ENCODE measurements around the gene TENM3. TPM values are rescaled to one million over a fixed set of nuclear protein-coding genes. Genes with fewer than 3 reads are reported as not detected.

TENM3 gene
- total RNA-seq, 1 experiment from 2014 or later, result 0.87 TPM

- no peak for DNase-seq
- no peak overlapping the region for H3K9ac ChIP-seq (ENCODE audit: low read length)
- no peaks in the 10 kb centered on the region for H3K4me1 ChIP-seq (ENCODE audit: insufficient read depth, low read length)
- H3F3A ChIP-seq (ENCODE audit: low read length, unreplicated experiment), result no peaks in the 10 kb centered on the region
- intact Hi-C loops (cut with micrococcal nuclease), result no loop called here
- peaks cover 5% of the 10 kb centered on the region; the same call in 1 of the 2 replicates for H3K27me3 ChIP-seq (ENCODE audit: low read length)
- no peaks in the 10 kb centered on the region for H3K36me3 ChIP-seq (ENCODE audit: low read depth, low read length)
- TF ChIP-seq EZH2phosphoT487 (IDR thresholded peaks at IDR 0.05; ENCODE audit: borderline replicate concordance, low read length), result no peak
- H3K9me2 ChIP-seq (replicated peaks; ENCODE audit: low read length), result no peaks in the 10 kb centered on the region
- ChIA-PET CTCF (interaction anchor here (0.6 kb wide), 1 partner anchor 113 kb away, joined by 4 read pairs; no protein-coding TSS in a partner anchor), POLR2A (ENCODE audit: unreplicated experiment) (no interaction called here)
- no peaks in the 10 kb centered on the region for H3K9me3 ChIP-seq (ENCODE audit: low read length)
- no peak overlapping the region for H3K4me2 ChIP-seq (ENCODE audit: low read length)
- H2AFZ ChIP-seq (ENCODE audit: low read length), result no peak overlapping the region
- ATAC-seq, result no peak
- no peaks in the 10 kb centered on the region for H3K79me2 ChIP-seq (ENCODE audit: low read length)
- H3K4me3 ChIP-seq (ENCODE audit: low read length), result no peak overlapping the region
- no peak overlapping the region for H3K27ac ChIP-seq (ENCODE audit: low read length)
- no TSS peak for BruUV-seq (replicated peaks)
- no peaks in the 10 kb centered on the region for H4K20me1 ChIP-seq (ENCODE audit: low read length)
These were observed 15.3 kb downstream of the TENM3 start for GRCh38 chr4:182258441-182259000.

GRCh38 chr4:182261651-182262223 lies 18.5 kb downstream of the TENM3 start:
- no peaks in the 10 kb centered on the region for H3K27me3 ChIP-seq (ENCODE audit: low read length)
- ATAC-seq (no peak), DNase-seq (no peak)
- H3K9me2 ChIP-seq (replicated peaks; ENCODE audit: low read length), result no peaks in the 10 kb centered on the region
- BruUV-seq (replicated peaks), result no TSS peak
- POLR2A ChIA-PET (ENCODE audit: unreplicated experiment), result interaction anchor here (0.6 kb wide), 1 partner anchor 601 kb away, joined by 4 read pairs; no protein-coding TSS in a partner anchor
- H4K20me1 ChIP-seq (ENCODE audit: low read length), result no peaks in the 10 kb centered on the region
- H3F3A ChIP-seq (ENCODE audit: low read length, unreplicated experiment), result no peaks in the 10 kb centered on the region
- intact Hi-C loops (cut with micrococcal nuclease), result no loop called here
- H3K9ac ChIP-seq (ENCODE audit: low read length), result no peak overlapping the region
- H3K27ac ChIP-seq (ENCODE audit: low read length), result no peak overlapping the region
- TF ChIP-seq, protein P1, sequence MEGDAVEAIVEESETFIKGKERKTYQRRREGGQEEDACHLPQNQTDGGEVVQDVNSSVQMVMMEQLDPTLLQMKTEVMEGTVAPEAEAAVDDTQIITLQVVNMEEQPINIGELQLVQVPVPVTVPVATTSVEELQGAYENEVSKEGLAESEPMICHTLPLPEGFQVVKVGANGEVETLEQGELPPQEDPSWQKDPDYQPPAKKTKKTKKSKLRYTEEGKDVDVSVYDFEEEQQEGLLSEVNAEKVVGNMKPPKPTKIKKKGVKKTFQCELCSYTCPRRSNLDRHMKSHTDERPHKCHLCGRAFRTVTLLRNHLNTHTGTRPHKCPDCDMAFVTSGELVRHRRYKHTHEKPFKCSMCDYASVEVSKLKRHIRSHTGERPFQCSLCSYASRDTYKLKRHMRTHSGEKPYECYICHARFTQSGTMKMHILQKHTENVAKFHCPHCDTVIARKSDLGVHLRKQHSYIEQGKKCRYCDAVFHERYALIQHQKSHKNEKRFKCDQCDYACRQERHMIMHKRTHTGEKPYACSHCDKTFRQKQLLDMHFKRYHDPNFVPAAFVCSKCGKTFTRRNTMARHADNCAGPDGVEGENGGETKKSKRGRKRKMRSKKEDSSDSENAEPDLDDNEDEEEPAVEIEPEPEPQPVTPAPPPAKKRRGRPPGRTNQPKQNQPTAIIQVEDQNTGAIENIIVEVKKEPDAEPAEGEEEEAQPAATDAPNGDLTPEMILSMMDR (conservative IDR thresholded peaks at IDR 0.05; ENCODE audit: low read depth, low read length), result no peak
- TF ChIP-seq EZH2phosphoT487 (IDR thresholded peaks at IDR 0.05; ENCODE audit: borderline replicate concordance, low read length), result no peak
- TF ChIP-seq EZH2 (IDR thresholded peaks at IDR 0.05; ENCODE audit: low read length, unreplicated experiment), result no peak
- no peak overlapping the region for H2AFZ ChIP-seq (ENCODE audit: low read length)
- H3K79me2 ChIP-seq (ENCODE audit: low read length), result no peaks in the 10 kb centered on the region
- no peaks in the 10 kb centered on the region for H3K4me1 ChIP-seq (ENCODE audit: insufficient read depth, low read length)
- no peak overlapping the region for H3K4me3 ChIP-seq (ENCODE audit: low read length)
- CTCF ChIA-PET, result no interaction called here
- no peaks in the 10 kb centered on the region for H3K9me3 ChIP-seq (ENCODE audit: low read length)
- no peaks in the 10 kb centered on the region for H3K36me3 ChIP-seq (ENCODE audit: low read depth, low read length)
- no peak overlapping the region for H3K4me2 ChIP-seq (ENCODE audit: low read length)

DNA sequence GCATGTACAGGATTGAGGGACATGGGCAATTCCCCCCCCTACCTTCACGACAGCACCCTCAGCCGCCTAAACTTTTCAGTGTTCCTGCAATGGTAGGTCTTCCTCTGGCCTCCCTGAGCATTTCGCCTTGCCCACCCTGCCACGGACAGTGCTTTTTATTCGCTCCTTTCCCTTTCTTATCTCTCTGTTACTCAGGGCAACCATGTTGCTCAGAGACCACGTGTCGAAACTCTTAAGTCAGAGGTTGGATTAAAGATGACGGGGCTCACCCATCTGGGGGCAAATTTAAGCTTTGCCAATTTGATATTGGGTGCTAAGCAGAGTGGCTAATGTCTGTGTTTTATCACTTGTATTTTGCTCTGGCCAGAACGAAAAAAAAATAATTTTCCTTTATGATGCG lies 20.4 kb downstream of the TENM3 start:
- no peak overlapping the region for H3K27ac ChIP-seq (ENCODE audit: low read length)
- POLR2A ChIA-PET (ENCODE audit: unreplicated experiment), result no interaction called here
- TF ChIP-seq EZH2phosphoT487 (IDR thresholded peaks at IDR 0.05; ENCODE audit: borderline replicate concordance, low read length) (no peak), EZH2 (IDR thresholded peaks at IDR 0.05; ENCODE audit: low read length, unreplicated experiment) (no peak)
- TF ChIP-seq, protein P1 (conservative IDR thresholded peaks at IDR 0.05; ENCODE audit: low read depth, low read length), result no peak
- H3K4me1 ChIP-seq (ENCODE audit: insufficient read depth, low read length), result no peaks in the 10 kb centered on the region
- ATAC-seq (no peak), DNase-seq (no peak)
- no peaks in the 10 kb centered on the region for H3K79me2 ChIP-seq (ENCODE audit: low read length)
- no peak overlapping the region for H3K4me3 ChIP-seq (ENCODE audit: low read length)
- H2AFZ ChIP-seq (ENCODE audit: low read length), result no peak overlapping the region
- no peaks in the 10 kb centered on the region for H3K27me3 ChIP-seq (ENCODE audit: low read length)
- CTCF ChIA-PET, result no interaction called here
- no peak overlapping the region for H3K9ac ChIP-seq (ENCODE audit: low read length)
- H3F3A ChIP-seq (ENCODE audit: low read length, unreplicated experiment), result no peaks in the 10 kb centered on the region
- H4K20me1 ChIP-seq (ENCODE audit: low read length), result no peaks in the 10 kb centered on the region
- intact Hi-C loops (cut with micrococcal nuclease), result no loop called here
- H3K4me2 ChIP-seq (ENCODE audit: low read length), result no peak overlapping the region
- H3K36me3 ChIP-seq (ENCODE audit: low read depth, low read length), result no peaks in the 10 kb centered on the region
- H3K9me2 ChIP-seq (replicated peaks; ENCODE audit: low read length), result no peaks in the 10 kb centered on the region
- H3K9me3 ChIP-seq (ENCODE audit: low read length), result no peaks in the 10 kb centered on the region
- BruUV-seq (replicated peaks), result no TSS peak
